KMS-11 (cell line): ENCODE measurements around the gene VTN.

Experiments used
- H2AFZ ChIP-seq: fragments of 200-600 bp; sonication (generic); 2 replicates; pipeline ENCODE4 v1.6.1; 2016; ENCODE audit warnings: antibody characterized with exemption, mixed run types, low read depth
- H3K27ac ChIP-seq: fragments of 200-600 bp; sonication (generic); 2 replicates; pipeline ENCODE4 v1.6.1; 2016; ENCODE audit warnings: mild to moderate bottlenecking, mixed run types
- H3K27me3 ChIP-seq: fragments of 200-600 bp; sonication (generic); 2 replicates; pipeline ENCODE4 v1.6.1; 2017; ENCODE audit warnings: mild to moderate bottlenecking, low read depth, mixed run types, moderate library complexity; ENCODE audit not compliant: insufficient read depth
- H3K36me3 ChIP-seq: fragments of 200-600 bp; sonication (generic); 2 replicates; pipeline ENCODE4 v1.6.1; 2017; ENCODE audit warnings: mild to moderate bottlenecking, mixed run types; ENCODE audit not compliant: insufficient read depth
- H3K4me1 ChIP-seq: fragments of 200-600 bp; sonication (generic); 2 replicates; pipeline ENCODE4 v1.6.1; 2016; ENCODE audit warnings: mild to moderate bottlenecking, low read depth, mixed run types; ENCODE audit not compliant: poor library complexity, severe bottlenecking
- H3K4me2 ChIP-seq: fragments of 200-600 bp; sonication (generic); 2 replicates; pipeline ENCODE4 v1.7.0; 2016; ENCODE audit warnings: mild to moderate bottlenecking, mixed run types
- H3K4me3 ChIP-seq: fragments of 200-600 bp; sonication (generic); IDR thresholded peaks from 2 replicates; pipeline ENCODE4 v1.6.1; 2017; ENCODE audit warnings: low read depth, low read length, mixed read lengths; ENCODE audit not compliant: insufficient read depth
- H3K79me2 ChIP-seq: fragments of 200-600 bp; sonication (generic); 2 replicates; pipeline ENCODE4 v1.6.1; 2016; ENCODE audit warnings: low read depth, mixed run types; ENCODE audit not compliant: insufficient read depth
- H3K9ac ChIP-seq: fragments of 200-600 bp; sonication (generic); 2 replicates; pipeline ENCODE4 v1.6.1; 2016; ENCODE audit warnings: mild to moderate bottlenecking, mixed run types
- H4K20me1 ChIP-seq: fragments of 200-600 bp; sonication (generic); 2 replicates; pipeline ENCODE4 v1.6.1; 2016; ENCODE audit warnings: mild to moderate bottlenecking, mixed run types; ENCODE audit not compliant: insufficient read depth
- CTCF ChIP-seq: fragments of 200-600 bp; sonication (generic); conservative IDR thresholded peaks from 2 replicates; pipeline ENCODE4 v1.6.1; 2017; ENCODE audit warnings: low read depth, mild to moderate bottlenecking, antibody characterized with exemption, low read length, moderate library complexity, mixed read lengths

VTN gene

GRCh38 chr17:28368306-28368831 lies 1.7 kb downstream of the VTN start:
- Histone ChIP-seq H3K79me2 (no peaks in the 10 kb centered on the region), H3K27ac (no peak overlapping the region), H3K9ac (no peak overlapping the region), H2AFZ (no peak overlapping the region), H3K4me1 (peaks cover 14% of the 10 kb centered on the region), H3K27me3 (no peaks in the 10 kb centered on the region; the same call in 1 of the 2 replicates), H3K4me2 (no peak overlapping the region), H3K4me3 (no peak overlapping the region), H3K36me3 (no peaks in the 10 kb centered on the region), H4K20me1 (no peaks in the 10 kb centered on the region)
- no peak for TF ChIP-seq CTCF

GRCh38 chr17:28367641-28368305 lies 2.3 kb downstream of the VTN start:
- Histone ChIP-seq H3K36me3 (no peaks in the 10 kb centered on the region), H2AFZ (no peak overlapping the region), H3K9ac (no peak overlapping the region), H3K4me2 (no peak overlapping the region), H4K20me1 (no peaks in the 10 kb centered on the region), H3K27me3 (no peaks in the 10 kb centered on the region), H3K4me3 (no peak overlapping the region), H3K79me2 (no peaks in the 10 kb centered on the region), H3K4me1 (peaks cover 8% of the 10 kb centered on the region), H3K27ac (no peak overlapping the region)
- no peak for TF ChIP-seq CTCF

- TF ChIP-seq CTCF, result peak; percentile 43; the same call in 1 of the 2 replicates
- H3K79me2 ChIP-seq, result no peaks in the 10 kb centered on the region
- H3K27me3 ChIP-seq, result no peaks in the 10 kb centered on the region
- H2AFZ ChIP-seq, result no peak overlapping the region
- no peak overlapping the region for H3K27ac ChIP-seq
- no peak overlapping the region for H3K4me3 ChIP-seq
- H4K20me1 ChIP-seq, result no peaks in the 10 kb centered on the region
- no peak overlapping the region for H3K9ac ChIP-seq
- H3K4me1 ChIP-seq, result peaks cover 5% of the 10 kb centered on the region
- no peaks in the 10 kb centered on the region for H3K36me3 ChIP-seq
- no peak overlapping the region for H3K4me2 ChIP-seq
Measured at GRCh38 chr17:28366605-28367004, 3.5 kb downstream of the VTN start.

- TF ChIP-seq CTCF, result no peak
- Histone ChIP-seq H3K36me3 (no peaks in the 10 kb centered on the region), H3K4me1 (no peaks in the 10 kb centered on the region), H3K9ac (no peak overlapping the region), H4K20me1 (no peaks in the 10 kb centered on the region), H3K4me3 (no peak overlapping the region), H3K79me2 (no peaks in the 10 kb centered on the region), H3K27ac (no peak overlapping the region), H2AFZ (no peak overlapping the region), H3K4me2 (no peak overlapping the region), H3K27me3 (no peaks in the 10 kb centered on the region)
Measured at GRCh38 chr17:28365487-28365886, 4.6 kb downstream of the VTN start.
